ENCODE data around the gene SORT1.

- TF ChIP-seq CTCF (IDR thresholded peaks at IDR 0.05) (no peak), POLR2AphosphoS5 (IDR thresholded peaks at IDR 0.05) (peak; percentile 83)
These were observed 26.4 kb downstream of the SORT1 start for GRCh38 chr1:109371341-109371739.
